Tibial nerve (tissue), 4 donors: ENCODE measurements around the gene CAMKK1.

Experiments
- CTCF ChIP-seq, 5 experiments: fragments of 200-600 bp in 3 of 5; fragments of 450-650 bp in 2 of 5; sonication (generic) in 3 of 5; IDR thresholded peaks; one replicate each; pipeline ENCODE4 v1.5.1; 2016 to 2019; ENCODE audit warnings: antibody characterized with exemption in 5 of 5, mild to moderate bottlenecking in 3 of 5, moderate library complexity in 2 of 5
- EP300 ChIP-seq, 2 donors: sonication (generic); formaldehyde crosslinking; IDR thresholded peaks; one replicate each; pipeline ENCODE4 v1.6.1; 2017; ENCODE audit warnings: antibody characterized with exemption in 2 of 2, mild to moderate bottlenecking in 1 of 2
- POLR2A ChIP-seq, 2 donors: fragments of 450-650 bp; IDR thresholded peaks; one replicate each; pipeline ENCODE4 v1.6.1; 2017; ENCODE audit warnings: antibody characterized with exemption in 2 of 2, mild to moderate bottlenecking in 2 of 2, moderate library complexity in 2 of 2

- TF ChIP-seq CTCF (IDR thresholded peaks at IDR 0.05) (no peak), POLR2A (IDR thresholded peaks at IDR 0.05) (no peak), EP300 (IDR thresholded peaks at IDR 0.05) (no peak)
These were observed 28.9 kb upstream of the CAMKK1 start for GRCh38 chr17:3921502-3922319.
